Body of pancreas (tissue), 4 donors: ENCODE measurements around the gene PPP1R1A.

Source experiments
- POLR2A ChIP-seq, 3 donors: fragments of 450-650 bp; IDR thresholded peaks; one replicate each; pipeline ENCODE4 v1.6.1; 2016; ENCODE audit warnings: antibody characterized with exemption in 3 of 3, mild to moderate bottlenecking in 2 of 3
- TF ChIP-seq, protein P1 (sequence below), 7 experiments: fragments of 450-650 bp in 4 of 7; fragments of 200-600 bp in 3 of 7; sonication (generic) in 3 of 7; IDR thresholded peaks; one replicate each; pipeline ENCODE4 v1.5.1; 2016 to 2019; ENCODE audit warnings: antibody characterized with exemption in 7 of 7

DNA sequence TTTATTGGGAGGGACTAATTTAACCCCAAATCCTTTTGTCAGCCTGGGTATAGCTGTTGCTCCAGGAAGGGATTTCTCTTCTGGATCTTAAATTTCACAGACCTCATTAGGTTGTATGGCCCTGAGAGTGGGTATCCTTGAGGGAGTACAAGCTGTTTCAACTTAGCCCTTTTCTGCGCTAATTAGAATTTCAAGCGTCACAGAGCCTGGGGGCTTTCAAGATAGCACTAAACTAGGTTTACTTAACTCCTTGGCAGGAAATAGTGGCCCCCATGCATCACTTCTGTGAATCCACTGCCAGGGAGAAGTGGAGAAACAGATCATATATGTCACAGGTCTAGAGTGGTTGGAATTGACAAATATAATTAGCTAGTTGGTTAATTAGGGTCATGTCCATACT, 44.9 kb downstream of the PPP1R1A start:
- TF ChIP-seq, protein P1, sequence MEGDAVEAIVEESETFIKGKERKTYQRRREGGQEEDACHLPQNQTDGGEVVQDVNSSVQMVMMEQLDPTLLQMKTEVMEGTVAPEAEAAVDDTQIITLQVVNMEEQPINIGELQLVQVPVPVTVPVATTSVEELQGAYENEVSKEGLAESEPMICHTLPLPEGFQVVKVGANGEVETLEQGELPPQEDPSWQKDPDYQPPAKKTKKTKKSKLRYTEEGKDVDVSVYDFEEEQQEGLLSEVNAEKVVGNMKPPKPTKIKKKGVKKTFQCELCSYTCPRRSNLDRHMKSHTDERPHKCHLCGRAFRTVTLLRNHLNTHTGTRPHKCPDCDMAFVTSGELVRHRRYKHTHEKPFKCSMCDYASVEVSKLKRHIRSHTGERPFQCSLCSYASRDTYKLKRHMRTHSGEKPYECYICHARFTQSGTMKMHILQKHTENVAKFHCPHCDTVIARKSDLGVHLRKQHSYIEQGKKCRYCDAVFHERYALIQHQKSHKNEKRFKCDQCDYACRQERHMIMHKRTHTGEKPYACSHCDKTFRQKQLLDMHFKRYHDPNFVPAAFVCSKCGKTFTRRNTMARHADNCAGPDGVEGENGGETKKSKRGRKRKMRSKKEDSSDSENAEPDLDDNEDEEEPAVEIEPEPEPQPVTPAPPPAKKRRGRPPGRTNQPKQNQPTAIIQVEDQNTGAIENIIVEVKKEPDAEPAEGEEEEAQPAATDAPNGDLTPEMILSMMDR (IDR thresholded peaks at IDR 0.05): no peak
- TF ChIP-seq POLR2A (IDR thresholded peaks at IDR 0.05): no peak
